Trophoblast cell (in vitro differentiated cells and primary cell): ENCODE measurements around the gene HRAS.
A peak's percentile ranks its signal among the peaks of the same experiment; 100 is the strongest.
"Not testable (repeated sequence)": the region's sequence is repeated elsewhere in the genome, so short reads cannot be mapped to it uniquely, and the experiment has no call there.

ENCODE experiments used
- DNase-seq, 2 donors: peaks; one replicate each; pipeline ENCODE4 v3.0.0-alpha.2; 2016
- H2AFZ ChIP-seq: 2 replicates; pipeline ENCODE4 v1.6.1; 2013; ENCODE audit warnings: low read length, moderate library complexity, mild to moderate bottlenecking; ENCODE audit not compliant: insufficient read depth, poor library complexity
- H2AK5ac ChIP-seq: 2 replicates; pipeline ENCODE4 v1.6.1; 2013; ENCODE audit warnings: mild to moderate bottlenecking, low read length
- H2BK120ac ChIP-seq: 2 replicates; pipeline ENCODE4 v1.6.1; 2013; ENCODE audit warnings: low read length, mild to moderate bottlenecking, moderate library complexity; ENCODE audit not compliant: insufficient read depth, poor library complexity
- H2BK12ac ChIP-seq: 2 replicates; pipeline ENCODE4 v1.6.1; 2013; ENCODE audit warnings: mild to moderate bottlenecking, low read length, moderate library complexity
- H2BK5ac ChIP-seq: 2 replicates; pipeline ENCODE4 v1.6.1; 2013; ENCODE audit warnings: low read length, low read depth, moderate library complexity, mild to moderate bottlenecking; ENCODE audit not compliant: poor library complexity
- H3K14ac ChIP-seq: 2 replicates; pipeline ENCODE4 v1.6.1; 2013; ENCODE audit warnings: mild to moderate bottlenecking, low read length
- H3K18ac ChIP-seq: 2 replicates; pipeline ENCODE4 v1.6.1; 2013; ENCODE audit warnings: mild to moderate bottlenecking, low read length
- H3K23ac ChIP-seq: 2 replicates; pipeline ENCODE4 v1.6.1; 2013; ENCODE audit warnings: low read length
- H3K27ac ChIP-seq: 2 replicates; pipeline ENCODE4 v1.5.1; 2013; ENCODE audit warnings: low read depth, mild to moderate bottlenecking, inconsistent platforms, low read length, moderate library complexity
- H3K27me3 ChIP-seq: 2 replicates; pipeline ENCODE4 v1.6.1; 2013; ENCODE audit warnings: inconsistent platforms, mild to moderate bottlenecking, low read length, moderate library complexity; ENCODE audit not compliant: insufficient read depth
- H3K36me3 ChIP-seq, 2 experiments: 1 replicate in 1 of 2; 2 replicates in 1 of 2; pipeline ENCODE4 v1.6.1; 2013; ENCODE audit warnings: low read length in 2 of 2, mild to moderate bottlenecking in 2 of 2, moderate library complexity in 1 of 2; ENCODE audit not compliant: insufficient read depth in 2 of 2, control insufficient read depth in 1 of 2
- H3K4ac ChIP-seq: 2 replicates; pipeline ENCODE4 v1.6.1; 2013; ENCODE audit warnings: low read depth, mild to moderate bottlenecking, low read length, moderate library complexity
- H3K4me1 ChIP-seq, 2 experiments: 1 replicate in 1 of 2; 2 replicates in 1 of 2; pipeline ENCODE4 v1.6.1; 2013; ENCODE audit warnings: low read length in 2 of 2, mild to moderate bottlenecking in 2 of 2, moderate library complexity in 1 of 2; ENCODE audit not compliant: insufficient read depth in 2 of 2, control insufficient read depth in 1 of 2
- H3K4me2 ChIP-seq: 2 replicates; pipeline ENCODE4 v1.6.1; 2013; ENCODE audit warnings: inconsistent platforms, mild to moderate bottlenecking, low read length, moderate library complexity
- H3K4me3 ChIP-seq: 2 replicates; pipeline ENCODE4 v1.5.1; 2013; ENCODE audit warnings: mild to moderate bottlenecking, low read depth, low read length, inconsistent platforms
- H3K79me1 ChIP-seq: one replicate; pipeline ENCODE4 v1.6.1; 2013; ENCODE audit warnings: low read length
- H3K79me2 ChIP-seq: 2 replicates; pipeline ENCODE4 v1.6.1; 2013; ENCODE audit warnings: low read length, mild to moderate bottlenecking; ENCODE audit not compliant: control insufficient read depth, insufficient read depth, poor library complexity
- H3K9ac ChIP-seq: 2 replicates; pipeline ENCODE4 v1.6.1; 2013; ENCODE audit warnings: mild to moderate bottlenecking, low read length
- H3K9me3 ChIP-seq: 2 replicates; pipeline ENCODE4 v1.6.1; 2013; ENCODE audit warnings: low read depth, mild to moderate bottlenecking, control low read depth, inconsistent platforms, low read length; ENCODE audit not compliant: insufficient read depth
- H4K12ac ChIP-seq: 2 replicates; pipeline ENCODE4 v1.6.1; 2013; ENCODE audit warnings: low read depth, mild to moderate bottlenecking, low read length, moderate library complexity
- H4K8ac ChIP-seq: 2 replicates; pipeline ENCODE4 v1.6.1; 2013; ENCODE audit warnings: low read depth, mild to moderate bottlenecking, low read length, moderate library complexity
- H4K91ac ChIP-seq: one replicate; pipeline ENCODE4 v1.6.1; 2013; ENCODE audit warnings: low read depth, mild to moderate bottlenecking, low read length, moderate library complexity
- WGBS: extraction: QIAGEN DNeasy Blood & Tissue Kit; methylation state at CpG from one replicate; pipeline ENCODE4 v1.1.7; 2013; ENCODE audit warnings: missing lambda C conversion rate; ENCODE audit not compliant: insufficient read length, insufficient coverage; ENCODE audit errors: extremely low coverage; 5-methylcytosine and 5-hydroxymethylcytosine counted together

Gene HRAS

GRCh38 chr11:520428-521176 is 14.8 kb downstream of the HRAS start:
- no peak overlapping the region for H2AK5ac ChIP-seq
- no peak overlapping the region for H4K12ac ChIP-seq
- no peak overlapping the region for H2BK5ac ChIP-seq
- H3K4ac ChIP-seq = no peak overlapping the region
- no peak overlapping the region for H3K27ac ChIP-seq
- H3K9me3 ChIP-seq = peaks cover 24% of the 10 kb centered on the region
- no peak overlapping the region for H2AFZ ChIP-seq
- H3K4me1 ChIP-seq = peaks cover 2 to 3% of the 10 kb centered on the region in 2 experiments
- no peak overlapping the region for H3K18ac ChIP-seq
- no peaks in the 10 kb centered on the region for H3K79me1 ChIP-seq
- no peaks in the 10 kb centered on the region for H3K27me3 ChIP-seq
- H3K9ac ChIP-seq = no peak overlapping the region
- H3K4me3 ChIP-seq = no peak overlapping the region
- H2BK12ac ChIP-seq = no peak overlapping the region
- no peak overlapping the region for H3K23ac ChIP-seq
- peaks cover 0 to 2% of the 10 kb centered on the region in 2 experiments for H3K36me3 ChIP-seq
- no peak overlapping the region for H3K4me2 ChIP-seq
- H4K91ac ChIP-seq = no peak overlapping the region
- no CpG with 5 or more reads among the region's 39 CpGs for WGBS
- H4K8ac ChIP-seq = no peak overlapping the region
- DNase-seq = no peak
- H2BK120ac ChIP-seq = no peak overlapping the region
- H3K79me2 ChIP-seq = no peaks in the 10 kb centered on the region
- H3K14ac ChIP-seq = no peak overlapping the region

DNA sequence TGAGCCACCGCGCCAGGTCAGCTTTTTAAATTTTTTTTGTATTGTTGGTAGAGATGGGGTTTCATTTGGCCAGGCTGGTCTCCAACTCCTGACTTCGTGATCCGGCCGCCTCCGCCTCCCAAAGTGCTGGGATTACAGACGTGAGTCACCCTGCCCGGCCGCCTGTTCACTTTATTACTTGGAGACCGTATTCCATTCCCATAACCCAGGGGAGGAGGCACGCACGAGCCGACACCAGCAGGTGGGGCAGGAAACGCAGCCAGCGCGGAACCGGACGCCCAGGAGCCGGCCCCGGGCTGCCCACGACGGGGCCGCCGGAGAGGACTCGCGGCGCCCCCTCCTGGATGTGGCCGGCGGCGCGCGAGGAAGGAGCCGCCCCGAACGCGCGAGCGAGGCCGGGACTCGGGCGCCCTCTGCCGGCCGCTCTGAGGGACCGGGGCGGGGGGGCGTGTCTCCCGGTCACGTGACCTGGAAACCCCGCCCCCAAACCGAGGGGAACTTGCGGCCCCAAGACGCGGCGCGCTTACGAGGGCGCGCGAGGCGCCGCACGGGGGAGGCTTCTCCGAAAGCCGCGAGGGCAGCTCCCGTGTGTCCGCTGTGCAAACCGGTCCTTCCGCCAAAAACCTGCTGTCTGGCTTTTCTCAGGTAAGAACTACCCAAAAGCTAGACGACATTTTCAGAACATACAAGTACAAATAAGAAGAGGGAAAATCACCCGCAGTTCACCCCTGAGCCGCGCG is 16.7 kb downstream of the HRAS start:
- no peak overlapping the region for H3K14ac ChIP-seq
- H3K79me1 ChIP-seq = no peaks in the 10 kb centered on the region
- no peaks in the 10 kb centered on the region for H3K79me2 ChIP-seq
- H3K36me3 ChIP-seq = peaks cover 7 to 13% of the 10 kb centered on the region in 2 experiments
- H3K18ac ChIP-seq = no peak overlapping the region
- H4K91ac ChIP-seq = no peak overlapping the region
- no peaks in the 10 kb centered on the region for H3K27me3 ChIP-seq
- no peak overlapping the region for H3K27ac ChIP-seq
- peak overlapping the region; percentile 52 for H3K4me2 ChIP-seq
- DNase-seq = peak; percentile 97 to 98
- H3K9me3 ChIP-seq = peaks cover 26% of the 10 kb centered on the region
- H2BK5ac ChIP-seq = no peak overlapping the region
- H2BK120ac ChIP-seq = no peak overlapping the region
- H3K4ac ChIP-seq = no peak overlapping the region
- H2AK5ac ChIP-seq = no peak overlapping the region
- H2BK12ac ChIP-seq = no peak overlapping the region
- no peak overlapping the region for H3K9ac ChIP-seq
- no peak overlapping the region for H3K4me3 ChIP-seq
- no peak overlapping the region for H2AFZ ChIP-seq
- WGBS = no CpG with 5 or more reads among the region's 74 CpGs
- H4K8ac ChIP-seq = no peak overlapping the region
- no peak overlapping the region for H4K12ac ChIP-seq
- H3K4me1 ChIP-seq = peaks cover 2 to 3% of the 10 kb centered on the region in 2 experiments
- H3K23ac ChIP-seq = no peak overlapping the region

GRCh38 chr11:516918-517685 is 18.3 kb downstream of the HRAS start:
- H3K27me3 ChIP-seq, H3K4me3 ChIP-seq, H3K23ac ChIP-seq, H2AK5ac ChIP-seq, H3K79me2 ChIP-seq, H4K8ac ChIP-seq, H2BK12ac ChIP-seq, H4K12ac ChIP-seq, H3K9ac ChIP-seq, H4K91ac ChIP-seq, H3K14ac ChIP-seq, H3K4ac ChIP-seq, H3K4me2 ChIP-seq, H3K4me1 ChIP-seq, H2AFZ ChIP-seq, H3K79me1 ChIP-seq, H2BK120ac ChIP-seq, H3K27ac ChIP-seq, H3K18ac ChIP-seq, DNase-seq, H2BK5ac ChIP-seq: not testable (repeated sequence)
- no CpG with 5 or more reads among the region's 43 CpGs for WGBS
- H3K9me3 ChIP-seq = peaks cover 26% of the 10 kb centered on the region
- H3K36me3 ChIP-seq = peaks cover 11 to 16% of the 10 kb centered on the region in 2 experiments

- H3K9me3 ChIP-seq = peaks cover 26% of the 10 kb centered on the region
- H4K91ac ChIP-seq = no peak overlapping the region
- H3K4me2 ChIP-seq = no peak overlapping the region
- no peaks in the 10 kb centered on the region for H3K79me1 ChIP-seq
- DNase-seq = no peak
- no peak overlapping the region for H3K18ac ChIP-seq
- H3K14ac ChIP-seq = no peak overlapping the region
- H3K4me3 ChIP-seq = no peak overlapping the region
- H2BK5ac ChIP-seq = no peak overlapping the region
- H4K8ac ChIP-seq = no peak overlapping the region
- H3K79me2 ChIP-seq = no peaks in the 10 kb centered on the region
- H3K23ac ChIP-seq = no peak overlapping the region
- no peak overlapping the region for H2BK120ac ChIP-seq
- H3K36me3 ChIP-seq = peaks cover 11 to 17% of the 10 kb centered on the region in 2 experiments
- H4K12ac ChIP-seq = no peak overlapping the region
- no peak overlapping the region for H3K27ac ChIP-seq
- no peak overlapping the region for H3K4ac ChIP-seq
- peaks cover 2 to 3% of the 10 kb centered on the region in 2 experiments for H3K4me1 ChIP-seq
- H2AK5ac ChIP-seq = no peak overlapping the region
- no CpG with 5 or more reads among the region's 4 CpGs for WGBS
- H2AFZ ChIP-seq = no peak overlapping the region
- no peaks in the 10 kb centered on the region for H3K27me3 ChIP-seq
- H2BK12ac ChIP-seq = no peak overlapping the region
- no peak overlapping the region for H3K9ac ChIP-seq
Observed at GRCh38 chr11:516400-516799, 19.0 kb downstream of the HRAS start.
